Rectal smooth muscle tissue (tissue), 1 donor: ENCODE data around the gene HIF1A.

ENCODE experiments used
- H3K27ac ChIP-seq: one replicate; pipeline ENCODE4 v1.7.0; 2013; ENCODE audit warnings: low read depth, low read length, inconsistent platforms
- H3K27me3 ChIP-seq: one replicate; pipeline ENCODE4 v1.7.0; 2013; ENCODE audit warnings: low read length; ENCODE audit not compliant: control insufficient read depth, insufficient read depth
- H3K36me3 ChIP-seq: one replicate; pipeline ENCODE4 v1.7.0; 2013; ENCODE audit warnings: low read length; ENCODE audit not compliant: control insufficient read depth, insufficient read depth
- H3K4me1 ChIP-seq: one replicate; pipeline ENCODE4 v1.7.0; 2013; ENCODE audit warnings: low read length; ENCODE audit not compliant: control insufficient read depth, insufficient read depth
- H3K4me3 ChIP-seq: one replicate; pipeline ENCODE4 v1.7.0; 2013; ENCODE audit warnings: low read length
- H3K9ac ChIP-seq: one replicate; pipeline ENCODE4 v1.7.0; 2013; ENCODE audit warnings: low read length

HIF1A gene

DNA sequence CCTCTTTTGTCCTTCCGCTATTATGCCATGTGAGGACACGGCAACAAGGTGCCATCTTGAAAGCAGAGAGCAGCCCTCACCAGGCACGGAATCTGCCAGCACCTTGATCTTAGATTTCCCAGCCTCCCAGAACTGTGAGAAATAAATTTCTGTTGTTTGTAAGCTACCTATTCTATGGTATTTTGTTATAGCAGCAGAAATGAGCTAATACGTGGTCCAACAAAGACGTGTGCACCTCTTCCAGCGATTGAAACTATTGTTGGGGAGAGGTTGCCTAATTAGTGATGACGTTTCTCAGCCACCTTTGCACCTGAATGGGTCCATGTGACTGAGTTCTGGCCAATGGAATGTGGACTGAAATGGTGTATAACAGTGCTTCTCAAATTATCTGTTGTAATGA, 64.6 kb downstream of the HIF1A start:
- Histone ChIP-seq H3K27me3 (no peaks in the 10 kb centered on the region), H3K9ac (no peak overlapping the region), H3K4me3 (no peak overlapping the region), H3K4me1 (peaks cover 4% of the 10 kb centered on the region), H3K27ac (no peak overlapping the region), H3K36me3 (no peaks in the 10 kb centered on the region)

DNA sequence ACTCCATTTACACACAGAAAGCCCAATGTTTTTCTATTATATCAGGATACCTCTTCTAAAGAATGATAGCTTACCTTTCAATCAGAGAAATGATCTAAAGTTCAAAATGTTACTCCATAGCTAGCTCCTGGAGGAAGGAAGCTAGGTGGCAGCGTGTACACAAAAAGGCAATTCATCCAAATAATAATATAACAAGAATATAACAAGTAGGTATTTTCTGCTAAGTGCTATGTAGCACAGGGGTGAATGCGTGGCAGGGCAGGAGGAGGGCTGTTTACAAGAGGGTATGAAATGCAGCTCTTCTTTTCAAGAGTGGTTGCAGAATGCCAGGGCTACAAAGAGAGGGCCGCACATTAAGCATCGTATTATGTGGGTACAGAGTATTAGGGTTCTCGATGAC, 66.2 kb downstream of the HIF1A start:
- Histone ChIP-seq H3K9ac (no peak overlapping the region), H3K4me1 (peaks cover 4% of the 10 kb centered on the region), H3K36me3 (no peaks in the 10 kb centered on the region), H3K4me3 (peak overlapping the region; percentile 62), H3K27me3 (no peaks in the 10 kb centered on the region), H3K27ac (peak overlapping the region; percentile 85)

GRCh38 chr14:61761959-61762786, 66.9 kb downstream of the HIF1A start, which contains the start of gene SNAPC1:
Gene SNAPC1 (plus strand): TSS chr14:61762420. CDS start chr14:61762461, 41 bp downstream.
- H3K4me3 ChIP-seq: peak within 1 kb of the TSS; percentile 96
- H3K36me3 ChIP-seq: no peaks in the 10 kb centered on the region
- peak within 1 kb of the TSS; percentile 81 for H3K9ac ChIP-seq
- peaks cover 4% of the 10 kb centered on the region for H3K4me1 ChIP-seq
- no peaks in the 10 kb centered on the region for H3K27me3 ChIP-seq
- H3K27ac ChIP-seq: peak within 1 kb of the TSS; percentile 85

- Histone ChIP-seq H3K9ac (no peak overlapping the region), H3K4me3 (no peak overlapping the region), H3K27me3 (no peaks in the 10 kb centered on the region), H3K4me1 (peaks cover 4% of the 10 kb centered on the region), H3K36me3 (no peaks in the 10 kb centered on the region), H3K27ac (no peak overlapping the region)
Measured at GRCh38 chr14:61764342-61765122, 69.2 kb downstream of the HIF1A start.

- Histone ChIP-seq H3K27me3 (no peaks in the 10 kb centered on the region), H3K36me3 (peaks cover 3% of the 10 kb centered on the region), H3K9ac (no peak overlapping the region), H3K27ac (no peak overlapping the region), H3K4me3 (no peak overlapping the region), H3K4me1 (peaks cover 4% of the 10 kb centered on the region)
Measured at GRCh38 chr14:61765225-61765943, 70.1 kb downstream of the HIF1A start.

DNA sequence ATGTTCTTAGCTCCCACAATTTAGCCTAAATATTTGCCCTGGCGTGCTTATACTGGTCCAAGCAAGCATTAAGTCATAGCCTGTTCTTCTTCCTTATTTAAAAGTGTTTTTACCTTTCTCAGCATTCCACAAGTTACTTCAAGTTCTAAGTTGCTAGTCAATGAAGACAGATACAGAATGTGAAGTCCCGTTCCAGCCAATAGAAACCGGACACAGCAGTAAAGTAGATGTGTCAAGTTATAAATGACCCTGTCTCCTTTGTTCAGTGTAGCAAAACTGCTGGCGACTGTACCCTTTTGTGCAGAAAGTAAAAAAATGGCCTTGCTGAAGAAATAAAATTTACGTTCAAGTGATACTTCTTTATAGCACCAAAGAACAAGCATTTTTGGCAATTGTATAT, 70.8 kb downstream of the HIF1A start:
- Histone ChIP-seq H3K36me3 (peaks cover 3% of the 10 kb centered on the region), H3K4me1 (peaks cover 4% of the 10 kb centered on the region), H3K27me3 (no peaks in the 10 kb centered on the region), H3K27ac (no peak overlapping the region), H3K9ac (no peak overlapping the region), H3K4me3 (no peak overlapping the region)

DNA sequence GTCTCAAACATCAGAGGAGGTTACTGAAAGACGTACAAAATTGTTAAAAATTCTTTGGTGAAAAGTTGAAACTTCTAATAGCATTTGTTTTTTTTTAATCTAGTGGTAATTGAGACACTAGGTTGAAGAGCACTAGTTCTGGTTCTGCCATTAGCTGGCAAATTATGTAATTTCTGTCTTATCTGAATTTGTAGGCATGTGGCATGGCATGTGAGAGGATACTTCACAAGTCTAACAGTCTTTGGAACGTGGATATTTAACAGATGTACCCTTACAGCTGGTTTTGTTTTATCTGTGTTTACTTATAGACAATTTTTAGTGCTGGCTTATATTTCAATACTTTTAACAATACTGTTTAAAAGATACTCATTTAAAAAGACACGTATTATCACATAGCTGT, 72.9 kb downstream of the HIF1A start:
- peaks cover 3% of the 10 kb centered on the region for H3K36me3 ChIP-seq
- H3K27ac ChIP-seq: no peak overlapping the region
- no peaks in the 10 kb centered on the region for H3K4me1 ChIP-seq
- no peak overlapping the region for H3K4me3 ChIP-seq
- no peak overlapping the region for H3K9ac ChIP-seq
- no peaks in the 10 kb centered on the region for H3K27me3 ChIP-seq

- no peak overlapping the region for H3K27ac ChIP-seq
- no peaks in the 10 kb centered on the region for H3K27me3 ChIP-seq
- no peaks in the 10 kb centered on the region for H3K4me1 ChIP-seq
- no peak overlapping the region for H3K9ac ChIP-seq
- H3K4me3 ChIP-seq: no peak overlapping the region
- peaks cover 3% of the 10 kb centered on the region for H3K36me3 ChIP-seq
Measured at GRCh38 chr14:61769893-61770292, 74.6 kb downstream of the HIF1A start.

- Histone ChIP-seq H3K4me3 (no peak overlapping the region), H3K9ac (no peak overlapping the region), H3K27me3 (no peaks in the 10 kb centered on the region), H3K36me3 (peaks cover 3% of the 10 kb centered on the region), H3K4me1 (no peaks in the 10 kb centered on the region), H3K27ac (no peak overlapping the region)
Measured at GRCh38 chr14:61774861-61775260, 79.5 kb downstream of the HIF1A start.

- Histone ChIP-seq H3K4me3 (no peak overlapping the region), H3K4me1 (no peaks in the 10 kb centered on the region), H3K36me3 (no peaks in the 10 kb centered on the region), H3K27ac (no peak overlapping the region), H3K9ac (no peak overlapping the region), H3K27me3 (no peaks in the 10 kb centered on the region)
Measured at GRCh38 chr14:61780125-61780524, 84.8 kb downstream of the HIF1A start.

- Histone ChIP-seq H3K36me3 (no peaks in the 10 kb centered on the region), H3K27ac (no peak overlapping the region), H3K27me3 (no peaks in the 10 kb centered on the region), H3K4me1 (no peaks in the 10 kb centered on the region), H3K4me3 (no peak overlapping the region), H3K9ac (no peak overlapping the region)
Measured at GRCh38 chr14:61797309-61797708, 102.0 kb downstream of the HIF1A start.
